HL-60/S4 (cell line): ENCODE results near the gene IFITM10.

Source experiments
- in situ Hi-C: fragments of 300-500 bp; cut with MboI; formaldehyde crosslinking; loops from 2 replicates; pipeline ENCODE4 v1.14.3; 2022; ENCODE audit warnings: low sequenced_read_pairs

Gene IFITM10

GRCh38 chr11:1742371-1742770 is 8.0 kb downstream of the IFITM10 start:
- in situ Hi-C loops, result no loop called here

DNA sequence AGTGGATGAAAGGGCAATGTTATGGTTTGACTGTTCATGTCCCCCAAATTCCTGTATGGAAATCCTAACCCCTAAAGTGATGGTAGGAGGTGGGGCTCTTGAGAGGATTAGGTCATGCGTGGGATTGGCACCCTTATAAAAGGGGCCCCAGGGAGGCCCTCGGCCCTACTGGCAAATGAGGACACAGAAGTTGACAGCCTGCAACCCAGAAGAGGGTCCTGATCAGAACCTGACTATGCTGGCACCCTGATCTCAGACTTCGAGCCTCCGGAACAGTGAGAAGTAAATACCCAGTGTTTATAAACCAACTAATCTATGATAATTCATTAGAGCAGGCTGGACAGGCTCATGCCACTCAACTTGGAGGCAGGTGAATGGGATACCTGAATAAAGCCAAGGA is 8.7 kb downstream of the IFITM10 start:
- in situ Hi-C loops, result no loop called here

GRCh38 chr11:1740786-1741530 is 9.4 kb downstream of the IFITM10 start:
- in situ Hi-C loops, result no loop called here

- in situ Hi-C loops, result no loop called here
Measured at GRCh38 chr11:1739576-1739975, 10.8 kb downstream of the IFITM10 start.

DNA sequence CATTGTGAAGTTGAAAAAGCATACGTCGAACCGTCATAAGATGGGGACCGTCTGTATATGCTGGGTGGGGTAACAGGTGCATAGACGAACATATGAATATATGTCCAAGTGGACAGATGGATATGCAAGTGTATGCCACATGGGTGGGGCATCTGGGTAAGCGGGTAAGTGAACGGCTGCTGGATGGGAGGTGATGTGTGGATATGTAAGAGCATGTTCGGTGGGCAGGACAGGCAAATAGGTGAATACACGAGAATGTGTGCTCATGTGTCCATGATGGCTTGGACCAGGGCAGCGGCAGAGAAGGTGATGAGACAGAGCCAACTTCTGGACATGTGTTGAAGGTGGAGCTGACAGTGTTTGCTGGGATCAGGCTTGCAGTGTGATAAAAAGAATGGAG is 12.0 kb downstream of the IFITM10 start:
- in situ Hi-C loops, result no loop called here

DNA sequence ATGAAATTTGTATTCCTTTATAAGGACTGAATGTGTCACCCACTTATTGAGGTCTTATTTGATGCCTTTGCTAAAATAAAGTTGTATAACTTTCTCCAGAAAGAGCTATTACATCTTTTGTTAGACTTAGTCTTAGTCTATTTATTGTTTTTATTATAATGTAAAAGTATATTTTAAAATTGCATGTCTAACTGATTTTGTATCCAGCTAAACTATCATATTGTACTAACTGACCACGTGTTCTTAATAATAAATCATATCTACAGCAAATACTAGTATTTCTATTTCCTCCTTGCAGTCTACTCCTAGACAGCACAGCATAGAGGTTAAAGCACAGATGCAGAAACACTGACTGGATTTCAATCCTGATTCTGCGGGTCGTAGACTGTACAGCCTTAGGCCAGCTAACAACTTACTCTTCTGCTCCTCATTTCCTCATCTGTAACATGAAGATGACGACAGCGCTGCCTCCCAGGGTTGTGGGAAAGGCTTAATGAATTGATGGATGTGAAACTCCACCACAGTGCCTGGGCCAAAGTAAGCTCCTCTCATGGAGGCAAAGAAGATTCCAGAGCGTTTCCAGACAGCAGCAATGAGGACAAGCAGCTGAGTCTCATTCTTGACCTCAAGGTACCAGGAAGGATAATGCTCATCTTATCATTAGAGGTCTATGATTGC is 13.2 kb downstream of the IFITM10 start:
- in situ Hi-C loops, result no loop called here

GRCh38 chr11:1736447-1736992 is 13.9 kb downstream of the IFITM10 start:
- in situ Hi-C loops, result no loop called here

GRCh38 chr11:1735271-1735670 is 15.1 kb downstream of the IFITM10 start:
- in situ Hi-C loops, result no loop called here

GRCh38 chr11:1734641-1735081 is 15.7 kb downstream of the IFITM10 start:
- in situ Hi-C loops, result no loop called here

DNA sequence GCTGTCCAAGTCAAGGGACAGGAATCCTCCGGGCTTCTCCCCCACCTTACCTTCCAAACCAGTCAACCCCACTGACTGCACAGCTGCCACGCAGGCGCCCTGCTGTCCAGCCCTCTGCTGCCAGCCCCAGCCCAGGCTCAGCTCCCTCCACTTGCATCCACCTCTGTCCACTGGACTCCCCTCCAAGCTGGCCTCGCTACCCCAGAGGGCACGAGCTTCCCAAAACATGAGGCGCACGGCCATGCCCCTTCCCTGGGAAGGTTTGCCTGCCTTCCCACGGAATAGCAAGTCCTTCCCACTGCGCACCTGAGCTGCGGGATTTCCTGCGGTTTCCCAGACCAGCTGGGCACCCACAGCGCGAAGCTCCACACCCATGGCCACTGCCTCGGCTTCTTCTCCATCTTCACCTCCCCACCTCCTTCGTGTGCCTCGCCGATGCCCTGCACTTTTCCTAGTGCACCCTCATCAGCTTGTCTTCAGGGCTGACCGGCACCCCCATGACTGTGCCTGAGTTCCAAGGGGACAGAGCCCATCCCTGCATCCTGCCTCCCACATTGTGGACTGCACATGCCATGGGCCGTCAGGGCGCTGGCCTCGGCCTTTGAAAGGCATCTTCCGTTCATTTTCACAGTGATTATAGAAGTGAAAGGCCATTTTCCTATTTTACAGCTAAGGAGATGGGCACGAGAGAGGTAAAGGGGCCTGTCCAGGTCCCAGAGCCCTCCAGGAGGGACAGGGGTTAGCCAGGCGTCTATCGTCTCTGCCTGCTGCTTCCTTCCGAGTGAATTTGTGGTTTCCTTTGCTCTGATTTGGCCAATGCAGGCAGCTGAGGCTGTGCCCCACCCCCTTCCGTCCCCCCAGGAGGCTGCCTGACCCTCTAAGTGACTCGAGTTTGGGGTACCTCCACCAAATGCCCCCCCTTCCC is 16.4 kb downstream of the IFITM10 start:
- in situ Hi-C loops, result no loop called here

- in situ Hi-C loops, result no loop called here
Measured at GRCh38 chr11:1733009-1733715, 17.2 kb downstream of the IFITM10 start.

DNA sequence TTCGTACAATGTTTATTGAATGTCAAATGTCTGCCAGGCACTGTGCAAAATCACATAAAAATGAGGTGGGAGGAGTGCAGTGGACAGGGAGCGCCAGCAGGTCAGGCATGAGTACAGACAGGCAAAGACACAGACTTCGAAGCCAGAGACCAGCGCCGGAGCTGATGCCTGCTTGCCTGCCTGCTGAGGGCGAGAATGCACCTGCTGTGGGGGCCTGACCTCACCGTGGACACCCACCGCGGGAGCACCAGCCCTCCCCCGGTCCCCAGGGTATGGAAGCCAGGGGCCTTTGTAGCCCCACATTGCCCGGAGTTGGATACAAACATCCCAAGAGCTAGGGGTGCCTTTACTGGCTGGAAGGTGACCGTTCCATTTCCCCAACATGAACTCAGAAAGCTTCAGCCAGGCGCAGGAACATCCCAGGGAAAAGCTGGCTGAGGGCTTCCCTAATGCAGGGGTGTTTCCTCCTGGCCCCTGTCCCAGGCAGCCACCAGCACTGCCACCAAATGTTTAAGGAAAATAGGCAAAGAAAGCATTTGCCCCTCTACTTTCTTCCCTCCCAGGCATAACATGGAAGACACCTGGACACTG is 17.9 kb downstream of the IFITM10 start:
- in situ Hi-C loops, result no loop called here

- in situ Hi-C loops, result no loop called here
Measured at GRCh38 chr11:1731451-1732059, 18.8 kb downstream of the IFITM10 start.

GRCh38 chr11:1730059-1730629 is 20.3 kb downstream of the IFITM10 start:
- in situ Hi-C loops, result no loop called here

DNA sequence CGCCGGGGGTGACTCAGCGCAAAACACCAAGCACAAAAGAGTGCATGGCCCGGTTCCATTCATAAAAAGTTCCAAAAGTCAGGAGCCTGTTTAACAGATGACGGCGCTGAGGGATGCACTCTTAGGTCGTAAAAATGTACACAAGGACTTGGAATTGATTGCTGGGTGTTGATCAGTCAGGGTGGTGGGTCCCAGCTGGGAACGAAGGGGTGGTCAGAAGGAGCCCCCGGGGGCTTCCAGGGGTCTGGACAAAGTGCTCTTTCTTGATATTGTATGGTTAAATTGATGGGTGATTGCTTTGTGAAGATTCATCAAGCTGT is 20.7 kb downstream of the IFITM10 start:
- in situ Hi-C loops, result no loop called here

DNA sequence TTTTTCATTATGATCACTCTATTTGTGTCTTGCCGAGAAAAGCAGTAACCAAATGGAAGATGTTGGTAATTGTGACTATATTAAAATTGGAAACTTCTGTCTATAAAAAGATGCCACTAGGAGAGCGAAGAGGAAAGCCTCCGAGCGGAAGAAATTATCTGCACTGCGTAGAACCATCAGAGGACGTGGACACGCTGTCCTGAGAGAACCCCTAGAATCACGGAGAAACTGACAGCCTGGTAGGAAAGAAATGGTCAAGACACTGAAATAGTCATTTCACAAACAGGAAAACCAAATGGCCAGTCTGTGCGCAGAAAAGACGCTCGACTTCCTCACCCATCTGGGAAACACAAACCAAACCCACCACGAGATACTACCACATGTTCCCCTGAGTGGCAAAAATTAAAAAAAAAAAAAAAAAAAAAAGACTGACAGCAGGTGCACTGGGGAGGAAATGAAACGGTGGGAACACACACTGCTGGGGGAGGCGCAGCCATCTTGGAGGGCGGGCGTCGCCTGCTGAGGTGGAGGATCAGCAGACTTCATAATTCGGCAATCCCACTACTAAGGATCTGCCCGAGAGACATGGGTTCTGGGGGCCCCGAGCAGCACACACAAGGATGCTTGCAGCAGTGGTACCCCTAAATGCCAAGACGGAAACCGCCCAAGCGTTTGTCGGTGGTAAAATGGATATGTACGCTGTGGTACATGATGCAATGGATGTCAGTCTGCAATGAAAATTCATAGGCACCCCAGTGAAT is 21.3 kb downstream of the IFITM10 start:
- in situ Hi-C loops, result no loop called here

GRCh38 chr11:1728301-1728700 is 22.1 kb downstream of the IFITM10 start:
- in situ Hi-C loops, result no loop called here

- in situ Hi-C loops, result no loop called here
Measured at GRCh38 chr11:1727861-1728260, 22.5 kb downstream of the IFITM10 start.
